NOMO-1 treated with DMSO at 0.1 percent for 48 hours (cell line): ENCODE results near the gene GLRA3.
"Not testable (repeated sequence)": the region's sequence is repeated elsewhere in the genome, so short reads cannot be mapped to it uniquely, and the experiment has no call there.

Source experiments
- DNase-seq: peaks from one replicate; lab custom pipeline; 2025; ENCODE audit not compliant: unreplicated experiment; lab: John Stamatoyannopoulos, UW

Gene GLRA3

GRCh38 chr4:174828845-174829701, at the start of gene GLRA3:
GLRA3 (minus strand) TSS chr4:174829247; CDS start chr4:174828811, 436 bp downstream.
- DNase-seq: no peak

GRCh38 chr4:174874898-174875297, 45.9 kb upstream of the GLRA3 start:
- DNase-seq: no peak

DNA sequence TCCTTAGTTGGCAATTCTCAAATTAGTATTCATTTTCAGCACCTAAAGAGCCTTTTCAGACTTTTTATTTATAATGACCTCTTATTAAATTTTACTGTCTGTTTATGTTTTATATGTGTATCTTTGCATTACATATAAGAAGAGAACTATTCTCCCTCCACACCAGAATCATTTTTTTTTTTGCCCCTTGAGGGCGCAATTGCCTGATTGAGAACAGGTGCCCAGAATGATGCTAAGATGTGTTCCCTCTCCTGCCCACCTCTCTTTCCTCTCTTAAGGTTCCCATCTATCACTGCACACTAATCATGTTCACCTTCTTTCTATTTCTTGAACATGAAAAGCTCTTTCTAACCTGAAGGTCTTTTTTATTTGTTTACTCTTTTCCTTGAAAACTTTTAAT, 44.9 kb upstream of the GLRA3 start:
- peak; percentile 8 for DNase-seq

DNA sequence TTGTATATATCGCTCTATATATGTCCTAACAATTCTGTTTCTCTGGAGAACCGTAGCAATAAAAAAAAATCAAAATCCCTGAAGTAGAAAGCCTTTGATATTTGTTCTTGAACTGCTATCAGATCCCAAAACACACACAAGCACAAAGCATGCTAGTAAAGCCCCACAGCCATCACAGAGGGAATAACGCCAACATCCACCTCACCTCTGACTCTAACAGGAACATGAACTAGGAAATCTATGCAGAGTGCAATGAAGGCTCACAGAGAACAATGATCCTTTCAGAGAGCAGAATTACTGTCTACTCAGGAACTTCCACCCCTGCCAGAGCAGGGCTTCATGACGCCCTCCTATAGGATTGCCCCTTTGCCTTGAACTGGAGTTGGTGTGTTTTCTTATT, 44.1 kb upstream of the GLRA3 start:
- DNase-seq: not testable (repeated sequence)

DNA sequence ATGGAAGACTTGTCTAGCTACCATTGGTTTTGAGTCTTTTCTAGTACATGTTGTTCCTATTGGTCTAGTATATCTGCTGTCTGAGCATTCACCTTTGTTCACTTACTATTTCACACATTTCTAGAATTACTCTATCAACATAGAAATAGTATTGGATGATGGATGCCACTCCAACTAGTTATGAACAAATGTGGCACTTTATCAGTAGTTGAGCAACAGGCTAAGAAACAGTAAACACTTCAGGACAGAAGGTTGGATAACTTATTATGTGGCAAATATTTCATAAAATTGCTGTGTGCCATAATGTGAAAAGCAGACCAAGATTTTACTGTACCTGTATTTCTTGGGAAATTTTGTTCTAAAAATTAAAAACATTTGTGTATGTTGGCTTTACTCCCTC, 42.4 kb upstream of the GLRA3 start:
- DNase-seq: no peak

DNA sequence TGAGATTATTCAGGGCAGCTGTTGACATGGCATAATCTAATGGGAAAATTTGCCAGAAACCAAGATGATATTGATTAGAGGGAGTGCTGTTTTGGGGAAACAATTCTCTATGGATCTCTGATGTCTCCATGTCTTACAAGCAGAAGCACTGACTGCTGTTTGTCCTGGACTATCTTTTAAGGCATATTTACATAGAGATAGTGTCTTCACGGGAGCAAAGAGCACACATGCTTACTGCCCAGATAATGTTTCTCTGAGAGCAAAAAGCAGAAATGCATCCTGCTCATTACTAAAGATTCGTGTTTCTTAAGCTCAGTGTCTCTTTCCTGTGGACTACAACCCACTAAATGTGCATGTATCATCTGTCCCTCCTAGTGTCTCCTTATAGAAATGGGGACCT, 41.3 kb upstream of the GLRA3 start:
- DNase-seq: no peak

DNA sequence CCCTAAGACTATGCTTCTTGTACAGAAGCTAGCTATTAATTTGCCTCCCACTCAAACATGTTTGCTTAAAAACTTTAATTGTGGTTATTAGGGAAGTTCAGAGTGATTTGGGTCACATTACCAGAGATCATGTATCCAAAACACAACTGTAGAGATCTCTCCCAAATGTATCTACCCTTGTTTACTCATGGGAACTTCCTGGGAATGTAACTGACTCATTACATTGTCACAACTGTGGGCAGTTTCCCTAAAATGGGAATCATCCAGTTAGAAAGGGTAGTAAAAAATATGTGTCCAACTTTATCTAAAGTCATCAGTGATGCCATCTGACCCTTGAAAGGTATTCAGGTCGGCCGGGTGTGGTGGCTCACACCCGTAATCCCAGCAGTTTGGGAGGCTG, 40.3 kb upstream of the GLRA3 start:
- no peak for DNase-seq

GRCh38 chr4:174867903-174868302, 38.9 kb upstream of the GLRA3 start:
- DNase-seq: no peak

- no peak for DNase-seq
Measured at GRCh38 chr4:174865418-174865985, 36.5 kb upstream of the GLRA3 start.

GRCh38 chr4:174864031-174864430, 35.0 kb upstream of the GLRA3 start:
- DNase-seq: no peak

DNA sequence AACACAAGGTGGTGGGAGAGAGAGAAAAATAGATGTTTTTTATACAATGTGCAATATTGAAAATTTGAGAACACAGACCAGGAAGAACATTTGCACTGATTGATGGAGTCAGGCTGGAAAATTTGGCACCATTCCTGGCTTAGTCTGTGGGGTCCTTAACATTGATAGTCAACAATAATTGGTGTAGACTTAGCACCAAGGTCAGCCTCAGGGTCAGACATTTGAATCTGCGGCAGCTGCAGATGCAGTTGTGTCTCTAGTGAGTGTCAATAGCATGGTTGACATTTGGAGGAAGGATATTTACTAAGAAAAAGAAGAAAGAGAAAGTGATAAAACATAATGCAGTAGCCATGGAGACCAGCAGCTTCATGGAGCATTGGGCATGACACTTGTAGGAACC, 31.5 kb upstream of the GLRA3 start:
- no peak for DNase-seq

DNA sequence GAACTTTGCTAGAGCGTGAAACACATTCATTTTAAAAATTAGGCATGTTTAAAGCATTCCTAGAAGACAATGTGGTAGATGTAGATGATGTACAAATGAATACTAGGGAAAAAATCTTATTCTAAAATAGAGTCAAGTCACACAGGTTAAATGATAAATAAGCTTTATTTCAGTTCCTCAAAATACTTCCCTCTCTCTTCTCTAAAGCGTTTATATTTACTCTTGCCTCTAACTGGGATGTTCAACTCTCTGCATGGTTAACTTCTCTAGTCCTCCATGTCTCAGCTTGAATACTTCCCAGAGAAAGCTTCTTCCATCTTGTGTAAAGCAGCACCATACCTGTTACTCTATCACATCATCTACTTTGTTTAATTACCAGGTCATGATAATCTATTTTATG, 30.9 kb upstream of the GLRA3 start:
- DNase-seq: peak; percentile 28

DNA sequence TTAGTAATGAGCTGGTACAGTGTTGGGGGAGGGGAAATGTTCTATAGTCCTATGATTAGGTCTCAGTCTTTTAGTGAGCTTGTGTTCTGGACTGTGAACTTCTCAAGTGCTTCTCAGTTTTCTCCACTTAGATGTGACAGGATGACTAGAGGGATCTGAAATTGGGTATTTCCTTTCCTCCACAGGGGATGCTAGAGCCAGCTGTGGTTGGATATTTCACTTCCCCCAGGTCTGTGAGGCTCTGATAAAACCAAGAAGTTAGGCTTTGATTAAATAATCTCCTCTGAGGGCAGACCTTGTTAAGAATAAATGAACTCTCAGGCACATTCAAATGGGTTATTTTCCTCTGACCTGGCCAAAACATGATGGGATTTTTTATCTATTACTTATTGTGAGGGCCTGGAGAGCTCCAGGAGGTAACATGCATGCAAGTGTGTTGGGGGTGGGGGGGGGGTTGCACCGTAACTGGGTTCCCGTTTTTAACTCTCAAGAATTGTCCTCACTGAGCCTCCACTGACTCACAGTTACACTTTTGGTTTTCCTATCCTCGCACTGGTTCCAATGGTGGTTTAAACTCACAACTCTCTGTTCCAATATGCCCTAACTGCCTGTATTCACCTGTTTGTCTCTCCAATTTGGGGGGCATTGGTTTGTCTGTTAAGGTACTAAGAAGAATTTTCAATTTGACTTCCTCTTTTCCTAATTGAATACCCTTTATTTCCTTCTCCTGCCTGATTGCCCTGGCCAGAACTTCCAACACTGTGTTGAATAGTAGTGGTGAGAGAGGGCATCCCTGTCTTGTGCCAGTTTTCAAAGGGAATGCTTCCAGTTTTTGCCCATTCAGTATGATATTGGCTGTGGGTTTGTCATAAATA, 28.1 kb upstream of the GLRA3 start:
- DNase-seq: no peak

- no peak for DNase-seq
Measured at GRCh38 chr4:174855050-174855449, 26.0 kb upstream of the GLRA3 start.

GRCh38 chr4:174853629-174854028, 24.6 kb upstream of the GLRA3 start:
- no peak for DNase-seq

DNA sequence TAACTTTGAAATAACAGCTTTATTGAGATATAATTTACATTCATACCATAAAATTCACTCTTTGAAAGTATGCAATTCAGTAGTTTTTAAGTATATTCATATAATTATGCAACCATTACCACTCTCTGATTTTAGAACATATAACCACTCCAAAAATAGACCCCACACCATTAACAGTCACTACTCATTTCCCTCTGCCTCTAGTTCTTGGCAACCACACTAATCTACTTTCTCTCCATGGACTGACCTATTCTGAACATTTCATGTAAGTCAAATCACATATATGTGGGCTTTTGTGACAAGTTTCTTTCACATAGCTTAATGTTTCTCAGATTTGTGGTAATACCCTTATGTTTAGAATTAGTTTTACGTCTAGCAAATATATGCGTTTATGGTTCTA, 19.5 kb upstream of the GLRA3 start:
- DNase-seq: no peak

DNA sequence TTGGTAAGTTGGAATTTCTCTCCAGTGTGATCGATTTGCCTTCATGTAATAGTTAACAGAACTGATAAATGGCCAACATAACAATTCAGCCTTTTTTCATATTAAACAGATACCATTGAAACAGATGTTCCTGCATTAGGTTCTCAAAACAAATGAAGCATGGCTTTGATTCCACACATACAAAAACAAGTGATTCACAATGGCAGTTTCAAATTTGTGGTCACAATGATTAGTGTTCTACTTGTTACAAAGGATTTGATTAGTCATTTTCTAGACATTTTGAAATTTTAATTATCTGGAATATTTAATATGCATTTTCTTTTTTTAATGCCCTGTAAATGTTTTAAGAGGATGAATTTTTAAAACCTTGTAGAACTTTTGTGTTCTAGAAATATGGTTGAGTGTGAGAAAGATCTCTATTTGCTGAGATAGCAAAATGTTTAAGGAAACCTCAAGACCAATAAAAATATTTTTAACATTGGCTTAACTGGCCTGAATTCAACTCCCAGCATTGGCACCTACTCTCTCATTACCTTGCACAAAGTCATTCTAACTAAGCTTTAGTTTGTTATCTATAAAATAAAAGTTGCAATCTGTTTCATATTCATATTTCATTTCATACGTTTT, 18.9 kb upstream of the GLRA3 start:
- no peak for DNase-seq

DNA sequence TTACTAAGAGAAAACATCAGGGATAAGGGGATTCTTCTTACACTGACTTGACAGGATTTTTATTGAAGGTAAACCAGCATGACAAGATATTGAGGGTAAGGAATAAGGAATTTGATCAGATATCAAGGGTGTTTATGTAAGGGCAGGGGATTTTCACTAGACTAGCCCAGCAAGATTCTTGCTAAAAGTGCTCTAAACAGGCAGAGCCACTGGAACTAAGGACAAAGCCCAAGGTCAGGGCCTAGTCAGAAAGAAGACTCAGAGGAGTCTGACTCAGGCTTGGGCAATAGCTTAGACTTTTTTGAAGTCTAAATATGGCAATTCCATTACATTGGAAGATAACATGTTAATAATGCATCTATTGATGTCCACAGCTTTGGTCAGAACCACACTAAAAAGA, 6.5 kb upstream of the GLRA3 start:
- DNase-seq: no peak

DNA sequence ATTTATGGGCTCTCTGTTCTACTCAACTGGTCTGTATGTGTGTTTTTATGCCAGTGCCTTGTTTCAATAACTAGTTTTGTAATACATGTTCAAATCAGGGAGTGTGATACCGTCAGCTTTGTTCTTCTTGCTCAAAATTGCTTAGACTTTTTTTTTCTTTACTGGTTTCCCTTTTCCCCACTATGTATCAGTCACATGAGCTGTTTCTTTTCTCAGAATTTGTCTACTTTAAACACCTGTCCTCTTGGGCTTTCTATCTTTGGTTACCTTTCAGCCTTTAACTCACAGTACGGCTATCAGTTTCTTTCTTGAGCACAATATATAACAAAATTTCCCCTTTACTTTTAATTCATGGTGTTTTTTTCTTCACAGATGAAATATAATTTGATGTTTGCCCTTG, 5.4 kb upstream of the GLRA3 start:
- no peak for DNase-seq

GRCh38 chr4:174826660-174827059, 2.4 kb downstream of the GLRA3 start:
- no peak for DNase-seq

DNA sequence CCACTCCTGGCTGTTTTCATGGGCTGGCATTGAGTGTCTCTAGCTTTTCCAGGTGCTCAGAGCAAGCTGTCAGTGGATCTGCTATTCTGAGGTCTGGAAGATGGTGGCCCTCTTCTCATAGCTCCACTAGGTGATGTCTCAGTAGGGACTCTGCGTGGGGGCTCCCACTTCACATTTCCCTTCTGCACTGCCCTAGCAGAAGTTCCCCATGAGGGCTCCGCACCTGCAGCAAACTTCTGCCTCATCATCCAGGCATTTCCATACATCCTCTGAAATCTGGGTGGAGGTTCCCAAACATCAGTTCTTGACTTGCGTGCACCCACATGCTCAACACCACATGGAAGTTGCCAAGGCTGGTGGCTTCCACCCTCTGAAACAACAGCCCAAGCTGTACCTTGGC, 13.8 kb downstream of the GLRA3 start:
- DNase-seq: no peak
